ENCODE measurements around the gene HSF2BP. TPM values are rescaled to one million over a fixed set of nuclear protein-coding genes. Genes with fewer than 3 reads are reported as not detected.

HSF2BP gene
- total RNA-seq, 2 experiments from 2014 or later = 1.5 TPM

DNA sequence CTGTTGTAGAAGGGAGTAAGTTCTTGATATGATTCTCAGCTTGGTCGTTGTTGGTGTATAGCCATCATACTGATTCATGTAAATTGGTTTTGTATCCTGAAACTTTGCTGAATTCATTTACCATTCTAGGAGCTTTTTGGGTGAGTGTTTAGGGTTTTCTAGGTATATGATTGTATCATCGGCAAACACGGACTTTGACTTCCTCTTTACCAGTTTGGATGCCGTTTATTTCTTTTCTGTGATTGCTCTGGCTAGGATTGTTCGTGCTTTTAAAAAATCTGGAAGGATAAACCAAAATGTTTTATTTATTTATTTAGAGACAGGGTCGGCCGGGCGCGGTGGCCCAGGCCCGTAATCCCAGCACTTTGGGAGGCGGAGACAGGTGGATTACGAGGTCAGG lies 20.7 kb upstream of the HSF2BP start:
- DNase-seq (no peak), ATAC-seq (no peak)
- TF ChIP-seq, protein P1, sequence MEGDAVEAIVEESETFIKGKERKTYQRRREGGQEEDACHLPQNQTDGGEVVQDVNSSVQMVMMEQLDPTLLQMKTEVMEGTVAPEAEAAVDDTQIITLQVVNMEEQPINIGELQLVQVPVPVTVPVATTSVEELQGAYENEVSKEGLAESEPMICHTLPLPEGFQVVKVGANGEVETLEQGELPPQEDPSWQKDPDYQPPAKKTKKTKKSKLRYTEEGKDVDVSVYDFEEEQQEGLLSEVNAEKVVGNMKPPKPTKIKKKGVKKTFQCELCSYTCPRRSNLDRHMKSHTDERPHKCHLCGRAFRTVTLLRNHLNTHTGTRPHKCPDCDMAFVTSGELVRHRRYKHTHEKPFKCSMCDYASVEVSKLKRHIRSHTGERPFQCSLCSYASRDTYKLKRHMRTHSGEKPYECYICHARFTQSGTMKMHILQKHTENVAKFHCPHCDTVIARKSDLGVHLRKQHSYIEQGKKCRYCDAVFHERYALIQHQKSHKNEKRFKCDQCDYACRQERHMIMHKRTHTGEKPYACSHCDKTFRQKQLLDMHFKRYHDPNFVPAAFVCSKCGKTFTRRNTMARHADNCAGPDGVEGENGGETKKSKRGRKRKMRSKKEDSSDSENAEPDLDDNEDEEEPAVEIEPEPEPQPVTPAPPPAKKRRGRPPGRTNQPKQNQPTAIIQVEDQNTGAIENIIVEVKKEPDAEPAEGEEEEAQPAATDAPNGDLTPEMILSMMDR (IDR thresholded peaks at IDR 0.05) = no peak
- H3K27ac Mint-ChIP-seq = no peak overlapping the region
- H3K36me3 Mint-ChIP-seq (ENCODE audit: low read depth) = peaks cover 59% of the 10 kb centered on the region
- POLR2A ChIA-PET = interaction anchor here (1.0 kb wide), 1 partner anchor 8 kb away, joined by 4 read pairs; no protein-coding TSS in a partner anchor
- CTCF ChIA-PET = interaction anchor here (0.7 kb wide), 1 partner anchor 82 kb away, joined by 3 read pairs; no protein-coding TSS in a partner anchor
- H3K9me3 Mint-ChIP-seq = no peaks in the 10 kb centered on the region
- peaks cover 4% of the 10 kb centered on the region for H3K4me1 Mint-ChIP-seq (ENCODE audit: low read depth)
- intact Hi-C loops (cut with micrococcal nuclease) = no loop called here
- H3K4me3 Mint-ChIP-seq = no peak overlapping the region
- no peaks in the 10 kb centered on the region for H3K27me3 Mint-ChIP-seq

DNA sequence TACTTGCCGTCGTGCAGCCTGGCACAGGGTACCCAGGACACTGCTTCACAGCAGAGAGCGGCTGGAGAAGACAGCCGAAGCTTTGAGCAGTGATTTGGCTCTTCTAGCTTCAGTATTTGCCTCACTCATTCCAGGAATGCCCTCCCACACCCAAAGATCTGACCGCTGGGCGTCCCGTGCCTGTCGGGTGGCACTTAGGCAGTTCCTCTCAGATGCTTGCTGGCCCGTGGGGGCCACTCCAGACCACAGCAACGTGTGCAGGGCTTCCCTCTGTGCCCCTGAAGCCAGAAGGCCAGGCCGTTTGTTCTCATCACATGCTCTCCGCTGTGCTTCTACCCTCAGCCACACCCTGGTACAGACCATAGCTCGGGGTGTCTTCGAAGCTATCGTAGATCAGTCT lies 17.1 kb upstream of the HSF2BP start:
- Mint-ChIP-seq H3K27ac (no peak overlapping the region), H3K36me3 (ENCODE audit: low read depth) (peaks cover 53% of the 10 kb centered on the region), H3K27me3 (no peaks in the 10 kb centered on the region), H3K4me1 (ENCODE audit: low read depth) (peaks cover 4% of the 10 kb centered on the region), H3K9me3 (no peaks in the 10 kb centered on the region), H3K4me3 (no peak overlapping the region)
- intact Hi-C loops (cut with micrococcal nuclease) = no loop called here
- ChIA-PET CTCF (no interaction called here), POLR2A (interaction anchor here (0.9 kb wide), 1 partner anchor 44 kb away, joined by 3 read pairs; no protein-coding TSS in a partner anchor)
- no peak for DNase-seq
- TF ChIP-seq, protein P1 (IDR thresholded peaks at IDR 0.05) = no peak
- ATAC-seq = no peak

DNA sequence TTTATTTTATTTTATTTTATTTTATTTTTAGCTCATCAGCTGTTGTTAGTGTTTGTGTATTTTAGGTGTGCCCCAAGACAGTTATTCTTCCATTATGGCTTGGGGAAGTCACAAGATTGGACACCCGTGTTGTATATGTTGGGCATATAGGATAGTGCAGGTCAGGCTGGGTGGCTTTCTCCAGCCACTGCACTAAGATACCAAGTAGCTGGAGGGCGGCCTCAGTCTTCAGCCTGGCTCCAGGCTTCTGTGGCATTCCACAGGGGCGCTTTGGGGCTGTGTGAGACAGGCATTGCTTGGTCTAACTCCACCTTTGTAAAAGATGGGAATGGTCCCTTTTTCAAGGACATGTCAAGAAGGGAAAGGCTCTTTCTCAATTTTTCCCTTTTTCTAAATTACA lies 16.6 kb upstream of the HSF2BP start:
- DNase-seq (no peak), ATAC-seq (no peak)
- ChIA-PET POLR2A (interaction anchor here (0.6 to 0.9 kb wide), 4 partner anchors 9 to 414 kb away, joined by 3 read pairs; no protein-coding TSS in a partner anchor), CTCF (no interaction called here)
- H3K27ac Mint-ChIP-seq = no peak overlapping the region
- H3K27me3 Mint-ChIP-seq = no peaks in the 10 kb centered on the region
- peaks cover 56% of the 10 kb centered on the region for H3K36me3 Mint-ChIP-seq (ENCODE audit: low read depth)
- no peaks in the 10 kb centered on the region for H3K9me3 Mint-ChIP-seq
- no peak overlapping the region for H3K4me3 Mint-ChIP-seq
- peaks cover 4% of the 10 kb centered on the region for H3K4me1 Mint-ChIP-seq (ENCODE audit: low read depth)
- TF ChIP-seq, protein P1 (IDR thresholded peaks at IDR 0.05) = no peak
- intact Hi-C loops (cut with micrococcal nuclease) = no loop called here

DNA sequence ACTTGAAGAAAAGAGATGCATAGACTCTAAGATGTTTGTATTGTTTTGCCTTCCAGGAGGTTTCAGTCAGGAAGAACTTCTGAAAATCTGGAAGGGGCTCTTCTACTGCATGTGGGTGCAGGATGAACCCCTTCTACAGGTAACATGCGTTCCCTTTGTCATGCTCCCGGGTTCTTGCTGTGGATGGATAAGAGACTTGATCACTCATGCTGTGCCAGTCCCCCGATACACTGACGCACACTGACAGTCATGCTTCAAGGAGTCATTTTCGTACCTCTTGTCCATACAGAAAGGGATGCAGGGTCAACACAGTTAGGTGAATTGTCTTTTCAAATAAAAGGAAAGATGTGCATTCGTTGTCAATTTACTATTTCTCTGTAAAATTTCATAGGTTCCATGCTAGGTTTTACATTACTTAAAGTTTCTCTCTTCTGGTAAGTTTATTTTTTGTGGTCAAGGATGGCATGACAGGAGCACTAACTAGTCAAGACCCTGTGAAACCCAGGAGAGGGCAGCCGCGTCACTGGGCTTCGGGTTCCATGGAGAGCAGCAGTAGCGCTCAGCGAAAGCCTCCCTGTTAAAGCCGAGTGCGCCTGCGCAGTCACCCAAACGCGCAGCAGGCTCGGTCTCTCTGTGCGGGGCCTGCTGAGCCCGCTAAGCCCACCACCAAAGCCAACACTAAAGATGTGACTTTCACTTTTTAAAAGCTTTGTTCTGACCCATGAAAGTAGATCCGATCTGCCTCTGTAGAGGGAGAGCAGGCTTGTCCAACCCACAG lies 10.7 kb upstream of the HSF2BP start:
- intact Hi-C loops (cut with micrococcal nuclease) = no loop called here
- no peak overlapping the region for H3K4me3 Mint-ChIP-seq
- peaks cover 30% of the 10 kb centered on the region for H3K4me1 Mint-ChIP-seq (ENCODE audit: low read depth)
- peak overlapping the region; percentile 36 for H3K27ac Mint-ChIP-seq
- ChIA-PET POLR2A (no interaction called here), CTCF (no interaction called here)
- TF ChIP-seq, protein P1 (IDR thresholded peaks at IDR 0.05) = no peak
- no peaks in the 10 kb centered on the region for H3K27me3 Mint-ChIP-seq
- ATAC-seq (no peak), DNase-seq (no peak)
- H3K36me3 Mint-ChIP-seq (ENCODE audit: low read depth) = peaks cover 51% of the 10 kb centered on the region
- H3K9me3 Mint-ChIP-seq = no peaks in the 10 kb centered on the region

DNA sequence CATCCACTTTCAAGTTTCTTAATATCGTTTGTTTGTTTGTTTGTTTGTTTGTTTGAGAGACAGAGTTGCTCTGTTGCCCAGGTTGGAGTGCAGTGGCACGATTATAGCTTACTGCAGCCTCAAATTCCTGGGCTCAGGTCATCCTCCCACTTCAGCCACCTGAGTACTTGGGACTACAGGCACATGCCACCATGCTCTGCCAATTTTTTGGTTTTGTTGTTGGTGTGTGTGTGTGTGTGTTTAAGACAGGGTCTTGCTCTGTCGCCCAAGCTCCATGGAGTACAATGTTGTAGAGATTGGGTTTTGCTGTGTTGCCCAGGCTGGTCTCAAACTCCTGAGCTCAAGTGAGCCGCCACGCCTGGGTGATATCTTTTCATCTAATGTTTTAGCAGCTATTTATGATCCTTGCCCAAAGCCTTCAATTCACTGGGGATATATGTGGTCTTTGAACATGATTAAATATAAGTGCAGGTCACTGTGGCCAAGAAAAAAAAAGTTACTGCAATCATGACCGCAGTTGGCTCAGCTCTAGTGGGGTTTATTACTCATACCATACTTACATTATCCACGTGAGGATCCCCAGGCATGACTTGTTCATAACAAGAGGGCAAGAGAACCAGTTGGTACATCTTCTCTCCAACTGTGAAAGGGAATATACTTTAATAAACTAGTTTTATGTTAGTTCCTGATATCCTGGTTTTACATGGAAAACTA lies 8.1 kb upstream of the HSF2BP start:
- Mint-ChIP-seq H3K36me3 (ENCODE audit: low read depth) (peaks cover 65% of the 10 kb centered on the region), H3K27me3 (no peaks in the 10 kb centered on the region), H3K27ac (peak overlapping the region; percentile 72), H3K9me3 (no peaks in the 10 kb centered on the region), H3K4me1 (ENCODE audit: low read depth) (peaks cover 48% of the 10 kb centered on the region), H3K4me3 (no peak overlapping the region)
- ChIA-PET POLR2A (interaction anchor here (0.6 kb wide), 1 partner anchor 62 kb away, joined by 3 read pairs; no protein-coding TSS in a partner anchor), CTCF (interaction anchor here (1.2 kb wide), 1 partner anchor 69 kb away, joined by 3 read pairs; no protein-coding TSS in a partner anchor)
- DNase-seq (peak; percentile 39), ATAC-seq (peak; percentile 70)
- intact Hi-C loops (cut with micrococcal nuclease) = no loop called here
- TF ChIP-seq, protein P1 (IDR thresholded peaks at IDR 0.05) = no peak

Data from activated CD8-positive, alpha-beta T cell treated with anti-CD3 and anti-CD28 coated beads for 36 hours (primary cell).